ENCODE data around the gene GBP4.

The GBP4 gene

GRCh38 chr1:89143484-89143883 is 55.3 kb downstream of the GBP4 start:
- Histone ChIP-seq H3K4me3 (ENCODE audit: low read depth, low read length) (no peak overlapping the region), H3K9me3 (ENCODE audit: control insufficient read depth, insufficient read depth, low read depth, low read length) (no peaks in the 10 kb centered on the region), H3K4me1 (ENCODE audit: control insufficient read depth, insufficient read depth, low read length) (no peaks in the 10 kb centered on the region), H3K27ac (ENCODE audit: extremely low read depth, low read depth, low read length) (no peak overlapping the region), H3K36me3 (ENCODE audit: control insufficient read depth in 2 of 2, insufficient read depth in 1 of 2, low read length in 2 of 2) (no peaks in the 10 kb centered on the region)
- ChIA-PET CTCF (no interaction called here), POLR2A (no interaction called here)
- TF ChIP-seq ZNF354C (tag by site-specific recombination; IDR thresholded peaks at IDR 0.05; ENCODE audit: borderline replicate concordance, low read depth) = no peak
- TF ChIP-seq ZNF398 (tag by site-specific recombination; IDR thresholded peaks at IDR 0.05) = no peak
- TF ChIP-seq TCF7L2 (IDR thresholded peaks at IDR 0.05; ENCODE audit: borderline replicate concordance, low read depth, low read length) = no peak
- TF ChIP-seq SCRT1 (tag by site-specific recombination; IDR thresholded peaks at IDR 0.05; ENCODE audit: borderline replicate concordance) = no peak
- TF ChIP-seq SETDB1 (IDR thresholded peaks at IDR 0.05; ENCODE audit: insufficient read length, low read length) = no peak
- TF ChIP-seq ZIC2 (tag by site-specific recombination; IDR thresholded peaks at IDR 0.05) = no peak

- TF ChIP-seq ZNF792 (tag by site-specific recombination; IDR thresholded peaks at IDR 0.05) (no peak), ZNF169 (tag by site-specific recombination; IDR thresholded peaks at IDR 0.05) (no peak), PRDM6 (tag by site-specific recombination; IDR thresholded peaks at IDR 0.05) (no peak)
- Histone ChIP-seq H3K9me3 (ENCODE audit: control insufficient read depth, insufficient read depth, low read depth, low read length) (no peaks in the 10 kb centered on the region), H3K4me3 (ENCODE audit: low read depth, low read length) (no peak overlapping the region), H3K4me1 (ENCODE audit: control insufficient read depth, insufficient read depth, low read length) (no peaks in the 10 kb centered on the region), H3K36me3 (ENCODE audit: control insufficient read depth in 2 of 2, insufficient read depth in 1 of 2, low read length in 2 of 2) (no peaks in the 10 kb centered on the region), H3K27ac (ENCODE audit: extremely low read depth, low read depth, low read length) (no peak overlapping the region)
- ChIA-PET POLR2A (no interaction called here), CTCF (no interaction called here)
Measured at GRCh38 chr1:89142160-89142559, 56.6 kb downstream of the GBP4 start.

GRCh38 chr1:89133747-89134146 is 65.0 kb downstream of the GBP4 start:
- no peaks in the 10 kb centered on the region for H3K36me3 ChIP-seq (ENCODE audit: control insufficient read depth in 2 of 2, insufficient read depth in 1 of 2, low read length in 2 of 2)
- no peaks in the 10 kb centered on the region for H3K4me1 ChIP-seq (ENCODE audit: control insufficient read depth, insufficient read depth, low read length)
- CTCF ChIA-PET = interaction anchor here (1.2 kb wide), 1 partner anchor 158 kb away, joined by 3 read pairs; no protein-coding TSS in a partner anchor
- H3K9me3 ChIP-seq (ENCODE audit: control insufficient read depth, insufficient read depth, low read depth, low read length) = no peaks in the 10 kb centered on the region
- no peak overlapping the region for H3K4me3 ChIP-seq (ENCODE audit: low read depth, low read length)
- POLR2A ChIA-PET = no interaction called here
- H3K27ac ChIP-seq (ENCODE audit: extremely low read depth, low read depth, low read length) = no peak overlapping the region
- TF ChIP-seq ZNF518A (tag by site-specific recombination; conservative IDR thresholded peaks at IDR 0.05; ENCODE audit: low read depth) (no peak), REPIN1 (tag by site-specific recombination; IDR thresholded peaks at IDR 0.05; ENCODE audit: low read depth) (no peak), ZBTB1 (tag by site-specific recombination; IDR thresholded peaks at IDR 0.05) (no peak), ZNF776 (tag by site-specific recombination; IDR thresholded peaks at IDR 0.05; ENCODE audit: borderline replicate concordance) (no peak), ZNF169 (tag by site-specific recombination; IDR thresholded peaks at IDR 0.05) (no peak), ZNF174 (tag by site-specific recombination; IDR thresholded peaks at IDR 0.05) (no peak), INSM2 (tag by site-specific recombination; IDR thresholded peaks at IDR 0.05) (no peak), WT1 (tag by site-specific recombination; IDR thresholded peaks at IDR 0.05) (no peak), ZBTB6 (tag by site-specific recombination; IDR thresholded peaks at IDR 0.05) (no peak), ZNF121 (tag by site-specific recombination; IDR thresholded peaks at IDR 0.05) (no peak), MEIS1 (CRISPR knock-in tag; IDR thresholded peaks at IDR 0.05; ENCODE audit: borderline replicate concordance) (no peak), GLIS2 (tag by site-specific recombination; IDR thresholded peaks at IDR 0.05) (no peak)
